ENCODE measurements around the gene GPR160. TPM values are rescaled to one million over a fixed set of nuclear protein-coding genes. Genes with fewer than 3 reads are reported as not detected.

Gene GPR160
- total RNA-seq, 4 donors from 2014 or later = 1.5 to 6.3 (median 3.3) TPM

DNA sequence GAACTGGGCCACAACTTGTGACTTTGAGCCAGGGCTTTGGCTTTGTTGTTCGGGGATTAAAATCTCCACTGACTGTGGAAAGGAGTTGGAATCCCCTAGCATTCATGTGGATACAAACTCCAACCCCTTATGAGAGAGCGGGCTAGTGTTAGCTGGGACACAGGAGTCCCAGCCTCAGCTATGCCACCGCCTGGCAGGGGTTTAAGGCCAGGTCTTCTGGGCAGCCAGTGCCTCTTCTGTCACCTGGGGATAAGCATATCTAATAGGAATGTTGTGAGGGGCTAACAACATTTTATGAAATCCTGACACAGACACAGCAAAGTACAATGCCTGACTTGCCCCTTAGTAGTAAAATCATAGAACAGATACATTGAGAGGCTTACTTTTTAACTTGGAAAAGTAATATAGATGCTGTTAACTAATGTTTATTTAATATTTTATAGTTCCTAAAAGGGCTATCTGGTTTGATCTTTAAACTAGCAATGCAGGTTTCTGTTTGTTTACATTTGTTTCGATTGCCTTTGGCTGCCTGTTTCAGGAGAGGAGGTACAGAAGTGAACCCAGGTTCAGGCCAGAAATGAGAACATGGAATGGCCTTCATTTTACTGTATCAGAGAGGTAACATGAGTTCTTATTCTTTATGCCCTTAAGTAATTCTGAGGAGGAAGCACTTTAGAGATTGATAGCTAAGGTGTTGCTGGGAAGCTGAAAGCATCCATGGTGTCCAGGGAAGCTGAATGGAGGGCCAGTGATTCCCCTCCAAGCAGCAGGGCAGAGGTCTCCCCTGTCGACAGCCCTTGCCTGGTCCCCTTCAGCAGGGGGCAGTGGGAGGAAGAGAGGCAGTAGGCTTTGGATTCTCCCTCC, 8.7 kb downstream of the GPR160 start:
- H3K4me3 ChIP-seq (ENCODE audit: low read depth, poor library complexity, severe bottlenecking) = no peak overlapping the region
- DNase-seq (ENCODE audit: low spot score in 2 of 2) = no peak
- 77 to 78% methylated on average over 5 of the region's 5 CpGs for whole genome bisulfite sequencing, 2 donors
- intact Hi-C loops (cut with DNase I; ENCODE audit: low total_unique reads) = no loop called here
- no peak for TF ChIP-seq POLR2A (IDR thresholded peaks at IDR 0.05)
- TF ChIP-seq, protein P1, sequence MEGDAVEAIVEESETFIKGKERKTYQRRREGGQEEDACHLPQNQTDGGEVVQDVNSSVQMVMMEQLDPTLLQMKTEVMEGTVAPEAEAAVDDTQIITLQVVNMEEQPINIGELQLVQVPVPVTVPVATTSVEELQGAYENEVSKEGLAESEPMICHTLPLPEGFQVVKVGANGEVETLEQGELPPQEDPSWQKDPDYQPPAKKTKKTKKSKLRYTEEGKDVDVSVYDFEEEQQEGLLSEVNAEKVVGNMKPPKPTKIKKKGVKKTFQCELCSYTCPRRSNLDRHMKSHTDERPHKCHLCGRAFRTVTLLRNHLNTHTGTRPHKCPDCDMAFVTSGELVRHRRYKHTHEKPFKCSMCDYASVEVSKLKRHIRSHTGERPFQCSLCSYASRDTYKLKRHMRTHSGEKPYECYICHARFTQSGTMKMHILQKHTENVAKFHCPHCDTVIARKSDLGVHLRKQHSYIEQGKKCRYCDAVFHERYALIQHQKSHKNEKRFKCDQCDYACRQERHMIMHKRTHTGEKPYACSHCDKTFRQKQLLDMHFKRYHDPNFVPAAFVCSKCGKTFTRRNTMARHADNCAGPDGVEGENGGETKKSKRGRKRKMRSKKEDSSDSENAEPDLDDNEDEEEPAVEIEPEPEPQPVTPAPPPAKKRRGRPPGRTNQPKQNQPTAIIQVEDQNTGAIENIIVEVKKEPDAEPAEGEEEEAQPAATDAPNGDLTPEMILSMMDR (IDR thresholded peaks at IDR 0.05) = no peak

DNA sequence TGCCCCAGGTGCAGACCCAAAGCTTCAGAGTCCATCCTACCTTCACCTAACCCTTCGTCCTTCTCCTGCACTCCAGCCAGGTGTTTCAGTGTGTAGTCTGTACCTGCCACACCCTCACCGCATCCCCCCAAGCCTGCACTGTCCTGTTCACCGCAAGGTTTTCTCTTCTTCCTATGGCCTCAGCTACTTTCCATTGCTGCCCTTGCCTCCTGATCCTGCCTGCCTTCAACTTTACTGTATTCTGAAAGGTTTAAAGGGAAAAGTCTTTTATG, 9.3 kb downstream of the GPR160 start:
- H3K4me3 ChIP-seq (ENCODE audit: low read depth, poor library complexity, severe bottlenecking) = no peak overlapping the region
- intact Hi-C loops (cut with DNase I; ENCODE audit: low total_unique reads) = no loop called here
- TF ChIP-seq POLR2A (IDR thresholded peaks at IDR 0.05) = no peak
- TF ChIP-seq, protein P1 (IDR thresholded peaks at IDR 0.05) = no peak
- DNase-seq (ENCODE audit: low spot score in 2 of 2) = no peak
- 92 to 93% methylated on average over 3 of the region's 3 CpGs for WGBS, 2 donors

DNA sequence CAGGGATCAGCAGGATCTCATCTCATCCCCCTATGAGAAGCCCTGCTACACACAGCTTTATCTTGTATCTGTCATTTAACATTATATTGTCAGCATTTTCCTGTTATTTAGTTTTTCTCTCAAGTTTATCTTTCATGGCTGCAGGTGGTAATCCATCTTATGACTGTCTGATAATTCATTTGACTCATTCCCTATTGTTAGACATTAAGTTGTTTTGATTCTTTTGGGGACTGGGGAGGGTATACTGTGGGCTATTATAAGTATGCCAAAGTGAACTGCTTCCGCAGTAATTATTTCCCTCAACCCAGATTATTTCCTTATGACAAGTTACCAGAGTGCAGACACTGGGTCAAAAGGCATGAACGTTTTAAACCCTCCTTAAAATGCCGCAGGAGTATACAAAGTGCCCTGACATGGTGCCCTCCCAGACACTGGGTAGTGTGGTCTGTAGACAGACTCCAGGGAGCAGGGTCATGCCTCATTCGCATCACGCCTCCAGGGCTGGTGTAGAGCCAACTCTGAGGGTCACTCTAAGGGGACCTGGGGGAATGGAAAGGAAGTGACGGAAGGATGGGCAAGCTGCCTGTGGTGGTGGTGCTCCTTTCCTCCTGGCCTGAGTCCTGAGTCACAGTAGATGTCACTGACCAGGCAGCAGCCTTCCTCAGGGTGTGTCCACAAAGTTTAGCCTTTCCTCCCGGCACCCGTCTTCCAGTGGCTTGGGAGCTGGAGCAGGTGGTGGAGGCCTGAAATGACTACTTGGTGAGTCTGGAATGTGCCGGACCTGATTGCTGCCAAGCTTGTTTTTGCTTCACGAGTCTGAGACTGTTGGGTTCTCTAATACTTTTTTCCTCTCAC, 11.6 kb downstream of the GPR160 start:
- no peak for TF ChIP-seq POLR2A (IDR thresholded peaks at IDR 0.05)
- TF ChIP-seq, protein P1 (IDR thresholded peaks at IDR 0.05) = no peak
- no peak overlapping the region for H3K4me3 ChIP-seq (ENCODE audit: low read depth, poor library complexity, severe bottlenecking)
- 60 to 62% methylated on average over 10 of the region's 10 CpGs for WGBS, 2 donors
- DNase-seq (ENCODE audit: low spot score in 2 of 2) = no peak
- intact Hi-C loops (cut with DNase I; ENCODE audit: low total_unique reads) = no loop called here

DNA sequence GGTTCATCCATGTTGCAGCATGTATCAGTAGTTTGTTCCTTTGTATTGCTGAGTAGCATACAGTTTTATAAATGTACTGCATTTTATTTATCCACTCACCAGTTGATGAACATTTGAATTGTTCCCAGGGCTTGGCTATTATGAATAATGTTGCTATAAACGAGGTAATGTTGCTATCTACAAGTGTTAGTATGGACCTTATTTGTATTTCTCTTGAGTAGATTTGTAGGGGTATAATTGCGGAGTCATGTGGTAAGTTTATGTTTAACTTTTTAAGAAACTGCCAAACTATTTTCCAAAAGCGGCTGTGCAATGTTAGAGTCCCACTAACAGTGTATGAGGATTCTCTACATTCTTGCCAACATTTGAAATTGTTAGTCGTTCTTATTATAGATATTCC, 13.0 kb downstream of the GPR160 start:
- intact Hi-C loops (cut with DNase I; ENCODE audit: low total_unique reads) = no loop called here
- no peak overlapping the region for H3K4me3 ChIP-seq (ENCODE audit: low read depth, poor library complexity, severe bottlenecking)
- 86 to 87% methylated on average over 4 of the region's 4 CpGs for WGBS, 2 donors
- no peak for DNase-seq (ENCODE audit: low spot score in 2 of 2)
- no peak for TF ChIP-seq POLR2A (IDR thresholded peaks at IDR 0.05)
- TF ChIP-seq, protein P1 (IDR thresholded peaks at IDR 0.05) = no peak

DNA sequence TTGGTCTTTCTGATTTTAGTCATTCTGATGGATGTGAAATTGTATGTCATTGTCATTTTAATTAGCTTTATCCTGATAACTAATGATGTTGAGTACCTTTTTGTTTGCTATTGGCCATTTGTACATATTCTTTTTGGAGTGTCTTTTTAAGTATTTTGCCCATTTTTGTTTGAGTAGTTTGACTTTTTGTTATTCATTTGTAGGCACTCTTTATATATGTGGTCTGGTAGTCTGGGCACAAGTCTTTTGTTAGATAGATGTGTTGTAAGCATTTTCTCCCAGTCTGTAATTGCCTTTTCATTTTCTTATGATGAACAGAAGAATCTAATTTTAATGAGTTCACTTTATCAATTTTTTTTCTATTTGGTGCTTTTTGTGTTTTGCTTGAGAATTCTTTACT, 14.6 kb downstream of the GPR160 start:
- TF ChIP-seq, protein P1 (IDR thresholded peaks at IDR 0.05) = no peak
- TF ChIP-seq POLR2A (IDR thresholded peaks at IDR 0.05) = no peak
- H3K4me3 ChIP-seq (ENCODE audit: low read depth, poor library complexity, severe bottlenecking) = no peak overlapping the region
- intact Hi-C loops (cut with DNase I; ENCODE audit: low total_unique reads) = no loop called here
- DNase-seq (ENCODE audit: low spot score in 2 of 2) = no peak

All from lower leg skin (tissue), 4 donors.